HG03558 (cell line): ENCODE measurements around the gene CSAG2.
"Not testable (repeated sequence)": the region's sequence is repeated elsewhere in the genome, so short reads cannot be mapped to it uniquely, and the experiment has no call there.

Experiments used
- ATAC-seq: cut with Tn5 transposase; IDR thresholded peaks from one replicate; pipeline ENCODE4 v1.9.1; 2021; ENCODE audit warnings: moderate number of reproducible peaks; ENCODE audit not compliant: unreplicated experiment; ENCODE audit errors: extremely low read depth

Gene CSAG2

GRCh38 chrX:152709173-152709572 is at the start of gene CSAG2:
TSS of gene CSAG2 (minus strand) at chrX:152709273. CDS start at chrX:152709112, 161 bp downstream.
- ATAC-seq = not testable (repeated sequence)

- ATAC-seq = not testable (repeated sequence)
Observed at GRCh38 chrX:152754871-152755270, 45.8 kb upstream of the CSAG2 start.

GRCh38 chrX:152753686-152754650 is 44.9 kb upstream of the CSAG2 start, which contains the start of gene MAGEA2:
TSS of gene MAGEA2 (minus strand) at chrX:152753842. CDS start at chrX:152751363, 2,479 bp downstream.
- ATAC-seq = not testable (repeated sequence)

- no peak for ATAC-seq
Observed at GRCh38 chrX:152738560-152738959, 29.5 kb upstream of the CSAG2 start.

GRCh38 chrX:152736528-152736927 is 27.5 kb upstream of the CSAG2 start:
- ATAC-seq = not testable (repeated sequence)

GRCh38 chrX:152735860-152736511 is 26.9 kb upstream of the CSAG2 start:
- no peak for ATAC-seq

GRCh38 chrX:152735101-152735500 is 26.0 kb upstream of the CSAG2 start:
- ATAC-seq = no peak

- ATAC-seq = not testable (repeated sequence)
Observed at GRCh38 chrX:152734143-152734858, 25.2 kb upstream of the CSAG2 start.

GRCh38 chrX:152733261-152733975 is 24.3 kb upstream of the CSAG2 start, which contains the start of the genes CSAG1 and MAGEA12:
TSS of gene CSAG1 (minus strand) at chrX:152733721. CDS start at chrX:152732460, 1,261 bp downstream.
TSS of gene MAGEA12 (plus strand) at chrX:152733757. CDS start at chrX:152736162, 2,405 bp downstream.
- no peak for ATAC-seq

GRCh38 chrX:152725409-152725808 is 16.3 kb upstream of the CSAG2 start:
- no peak for ATAC-seq

- not testable (repeated sequence) for ATAC-seq
Observed at GRCh38 chrX:152713815-152714787, 5.0 kb upstream of the CSAG2 start, which contains the start of gene MAGEA2B. TSS of gene MAGEA2B (plus strand) at chrX:152714628. CDS start at chrX:152717107, 2,479 bp downstream.

GRCh38 chrX:152713195-152713594 is 4.1 kb upstream of the CSAG2 start:
- not testable (repeated sequence) for ATAC-seq

GRCh38 chrX:152706500-152706899 is 2.6 kb downstream of the CSAG2 start:
- not testable (repeated sequence) for ATAC-seq

GRCh38 chrX:152700390-152700789 is 8.7 kb downstream of the CSAG2 start:
- not testable (repeated sequence) for ATAC-seq

GRCh38 chrX:152697952-152698931 is 10.8 kb downstream of the CSAG2 start, which contains the start of gene MAGEA3:
TSS of gene MAGEA3 (plus strand) at chrX:152698794. CDS start at chrX:152700833, 2,039 bp downstream.
- ATAC-seq = not testable (repeated sequence)

GRCh38 chrX:152681012-152681411 is 28.1 kb downstream of the CSAG2 start:
- peak; percentile 73 for ATAC-seq

- not testable (repeated sequence) for ATAC-seq
Observed at GRCh38 chrX:152674652-152675051, 34.4 kb downstream of the CSAG2 start.
